PC-9 (cell line): Measurements from ENCODE around the gene B3GNT7. TPM values are rescaled to one million over a fixed set of nuclear protein-coding genes. Genes with fewer than 3 reads are reported as not detected.

Source experiments
- BruUV-seq: library from RNA; stranded (reverse); fragments of 400-500 nt; replicated peaks from 2 replicates; lab custom pipeline; 2021; lab: Mats Ljungman, UMichigan
- CTCF ChIA-PET: fragments of 300-600 bp; sonication (Branson Sonifier 250); formaldehyde crosslinking; loops from one replicate; lab custom pipeline; 2022; ENCODE audit warnings: antibody characterized with exemption; lab: Charles Lee
- POLR2A ChIA-PET: fragments of 300-600 bp; sonication (Branson Sonifier 250); formaldehyde crosslinking; loops from one replicate; lab custom pipeline; 2022; ENCODE audit warnings: antibody characterized with exemption; ENCODE audit not compliant: unreplicated experiment; lab: Charles Lee
- DNase-seq, 2 experiments: peaks; one replicate each; pipeline versions ENCODE4 v3.0.0 to v3.0.0-alpha.2; 2015 to 2022; ENCODE audit warnings: mixed read lengths in 1 of 2
- H2AFZ ChIP-seq: fragments of 200-600 bp; sonication (generic); 2 replicates; pipeline ENCODE4 v1.8.1; 2017; ENCODE audit warnings: antibody characterized with exemption
- H3F3A ChIP-seq: fragments of 200-600 bp; sonication (generic); 2 replicates; pipeline ENCODE4 v1.8.1; 2017; ENCODE audit warnings: antibody characterized with exemption, mild to moderate bottlenecking, low read depth; ENCODE audit not compliant: insufficient read depth
- H3K27ac ChIP-seq: fragments of 200-600 bp; sonication (generic); 2 replicates; pipeline ENCODE4 v1.6.1; 2016; ENCODE audit warnings: mixed run types
- H3K27me3 ChIP-seq: fragments of 200-600 bp; sonication (generic); 2 replicates; pipeline ENCODE4 v1.6.1; 2016; ENCODE audit warnings: low read depth, mixed run types; ENCODE audit not compliant: insufficient read depth
- H3K36me3 ChIP-seq: fragments of 200-600 bp; sonication (generic); 2 replicates; pipeline ENCODE4 v1.6.1; 2016; ENCODE audit warnings: low read depth, mixed run types
- H3K4me1 ChIP-seq: fragments of 200-600 bp; sonication (generic); replicated peaks from 2 replicates; pipeline ENCODE4 v1.6.1; 2016; ENCODE audit warnings: mixed run types; ENCODE audit not compliant: insufficient read depth
- H3K4me2 ChIP-seq: fragments of 200-600 bp; sonication (generic); 2 replicates; pipeline ENCODE4 v1.6.1; 2017; ENCODE audit warnings: mixed run types
- H3K4me3 ChIP-seq: fragments of 200-600 bp; sonication (generic); 2 replicates; pipeline ENCODE4 v1.6.1; 2016; ENCODE audit warnings: mixed run types
- H3K79me2 ChIP-seq: fragments of 200-600 bp; sonication (generic); 2 replicates; pipeline ENCODE4 v1.6.1; 2017; ENCODE audit warnings: low read depth, mixed run types
- H3K9me2 ChIP-seq: fragments of 200-600 bp; sonication (generic); 2 replicates; pipeline ENCODE4 v1.8.1; 2017; ENCODE audit warnings: mild to moderate bottlenecking; ENCODE audit not compliant: insufficient read depth
- H3K9me3 ChIP-seq: fragments of 200-600 bp; sonication (generic); 2 replicates; pipeline ENCODE4 v1.8.1; 2016; ENCODE audit warnings: low read depth; ENCODE audit not compliant: insufficient read depth
- H4K20me1 ChIP-seq: fragments of 200-600 bp; sonication (generic); 2 replicates; pipeline ENCODE4 v1.8.1; 2017; ENCODE audit not compliant: insufficient read depth
- EZH2 ChIP-seq: fragments of 200-600 bp; sonication (generic); IDR thresholded peaks from 2 replicates; pipeline ENCODE4 v1.8.0; 2017; ENCODE audit warnings: antibody characterized with exemption, low read depth
- intact Hi-C: fragments of 100-400 bp; cut with micrococcal nuclease; formaldehyde crosslinking; loops from one replicate; pipeline ENCODE4 v1.10.0; 2022; ENCODE audit not compliant: unreplicated experiment
- total RNA-seq: library from RNA; stranded (reverse); gene quantifications from 2 replicates; pipeline ENCODE4 v1.2.3, GENCODE V29; 2021
- TF ChIP-seq, protein P1 (sequence below): fragments of 200-600 bp; sonication (generic); conservative IDR thresholded peaks from 2 replicates; pipeline ENCODE4 v1.6.1; 2017; ENCODE audit warnings: mixed run types, antibody characterized with exemption, mild to moderate bottlenecking, moderate library complexity

B3GNT7 gene
- total RNA-seq, 1 experiment from 2014 or later = 14.0 TPM

DNA sequence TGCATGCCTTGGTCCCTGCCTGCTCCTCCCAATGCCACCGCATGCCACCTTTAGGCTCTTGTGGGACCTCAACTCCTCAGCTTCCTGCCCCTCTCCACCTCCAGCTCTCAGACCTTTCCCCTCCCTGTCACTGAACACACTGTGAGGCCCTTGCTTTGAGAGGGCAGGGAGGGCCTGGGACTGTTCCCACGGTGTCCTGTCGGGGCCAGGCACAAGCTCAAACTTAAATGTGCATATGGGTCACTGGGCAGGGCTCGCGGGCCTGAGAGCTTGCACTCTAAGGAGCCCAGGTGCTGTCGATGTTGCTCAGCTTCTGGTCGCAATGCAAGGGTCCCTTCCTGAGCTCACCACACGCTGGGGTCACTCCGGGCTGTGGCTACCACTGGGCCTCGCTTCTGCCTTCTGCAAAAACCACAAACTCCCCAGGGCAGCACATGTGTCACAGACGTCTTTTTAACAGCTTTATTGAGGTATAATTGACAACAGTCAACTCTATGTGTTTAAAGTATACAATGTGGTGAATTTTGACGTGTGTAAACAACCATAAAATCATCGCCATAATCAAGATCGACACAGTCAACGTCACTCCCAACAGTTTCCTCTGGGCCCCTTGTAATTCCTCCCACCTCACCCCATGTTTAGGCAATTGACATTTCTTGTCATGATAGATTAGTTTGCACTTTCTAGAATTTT is 11.9 kb upstream of the B3GNT7 start:
- no peak for DNase-seq
- CTCF ChIA-PET = no interaction called here
- Histone ChIP-seq H3K9me2 (no peaks in the 10 kb centered on the region), H2AFZ (no peak overlapping the region), H3K27me3 (no peaks in the 10 kb centered on the region), H3K79me2 (no peaks in the 10 kb centered on the region), H3K27ac (no peak overlapping the region), H3K36me3 (no peaks in the 10 kb centered on the region), H3K4me2 (no peak overlapping the region), H3K4me1 (peaks cover 39% of the 10 kb centered on the region), H4K20me1 (no peaks in the 10 kb centered on the region), H3K4me3 (no peak overlapping the region), H3F3A (peaks cover 9% of the 10 kb centered on the region; the same call in 1 of the 2 replicates), H3K9me3 (no peaks in the 10 kb centered on the region; the same call in 1 of the 2 replicates)
- TF ChIP-seq EZH2 = no peak
- TF ChIP-seq, protein P1, sequence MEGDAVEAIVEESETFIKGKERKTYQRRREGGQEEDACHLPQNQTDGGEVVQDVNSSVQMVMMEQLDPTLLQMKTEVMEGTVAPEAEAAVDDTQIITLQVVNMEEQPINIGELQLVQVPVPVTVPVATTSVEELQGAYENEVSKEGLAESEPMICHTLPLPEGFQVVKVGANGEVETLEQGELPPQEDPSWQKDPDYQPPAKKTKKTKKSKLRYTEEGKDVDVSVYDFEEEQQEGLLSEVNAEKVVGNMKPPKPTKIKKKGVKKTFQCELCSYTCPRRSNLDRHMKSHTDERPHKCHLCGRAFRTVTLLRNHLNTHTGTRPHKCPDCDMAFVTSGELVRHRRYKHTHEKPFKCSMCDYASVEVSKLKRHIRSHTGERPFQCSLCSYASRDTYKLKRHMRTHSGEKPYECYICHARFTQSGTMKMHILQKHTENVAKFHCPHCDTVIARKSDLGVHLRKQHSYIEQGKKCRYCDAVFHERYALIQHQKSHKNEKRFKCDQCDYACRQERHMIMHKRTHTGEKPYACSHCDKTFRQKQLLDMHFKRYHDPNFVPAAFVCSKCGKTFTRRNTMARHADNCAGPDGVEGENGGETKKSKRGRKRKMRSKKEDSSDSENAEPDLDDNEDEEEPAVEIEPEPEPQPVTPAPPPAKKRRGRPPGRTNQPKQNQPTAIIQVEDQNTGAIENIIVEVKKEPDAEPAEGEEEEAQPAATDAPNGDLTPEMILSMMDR = no peak
- intact Hi-C loops = no loop called here
- BruUV-seq = no TSS peak
- POLR2A ChIA-PET = no interaction called here

GRCh38 chr2:231384109-231384435 is 11.4 kb upstream of the B3GNT7 start:
- ChIA-PET CTCF (no interaction called here), POLR2A (no interaction called here)
- no peak for DNase-seq
- Histone ChIP-seq H3K36me3 (no peaks in the 10 kb centered on the region), H2AFZ (no peak overlapping the region), H3K9me2 (no peaks in the 10 kb centered on the region), H3K79me2 (no peaks in the 10 kb centered on the region), H3K27ac (no peak overlapping the region), H3F3A (peaks cover 4% of the 10 kb centered on the region; the same call in 1 of the 2 replicates), H3K9me3 (no peaks in the 10 kb centered on the region; the same call in 1 of the 2 replicates), H3K27me3 (no peaks in the 10 kb centered on the region), H4K20me1 (no peaks in the 10 kb centered on the region), H3K4me1 (peaks cover 35% of the 10 kb centered on the region), H3K4me3 (no peak overlapping the region), H3K4me2 (no peak overlapping the region)
- TF ChIP-seq, protein P1 = no peak
- intact Hi-C loops = no loop called here
- no TSS peak for BruUV-seq

DNA sequence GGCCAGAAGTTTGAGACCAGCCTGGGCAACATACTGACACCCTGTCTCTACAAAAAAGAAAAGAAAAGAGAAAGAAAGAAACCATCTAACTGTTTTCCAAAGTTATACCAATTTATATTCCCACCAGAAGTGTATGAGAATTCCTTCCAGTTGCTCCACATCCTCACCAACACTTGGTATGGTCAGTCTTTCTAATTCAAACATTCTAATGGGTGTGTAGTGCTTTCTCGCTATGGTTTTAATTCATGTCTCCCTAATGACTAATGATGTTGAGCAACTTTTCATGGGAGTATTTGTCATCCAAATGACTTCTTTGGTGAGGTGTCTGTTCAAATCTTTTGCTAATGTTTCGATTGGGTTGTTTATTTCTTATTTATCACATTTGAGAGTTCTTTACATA is 10.5 kb upstream of the B3GNT7 start:
- Histone ChIP-seq H3K36me3 (no peaks in the 10 kb centered on the region), H3K4me3 (no peak overlapping the region), H3K79me2 (no peaks in the 10 kb centered on the region), H3K4me2 (no peak overlapping the region), H2AFZ (no peak overlapping the region), H3K4me1 (peaks cover 26% of the 10 kb centered on the region), H3K27me3 (no peaks in the 10 kb centered on the region), H3K9me3 (no peaks in the 10 kb centered on the region; the same call in 1 of the 2 replicates), H3K27ac (no peak overlapping the region), H3F3A (peaks cover 4% of the 10 kb centered on the region; the same call in 1 of the 2 replicates), H4K20me1 (no peaks in the 10 kb centered on the region), H3K9me2 (no peaks in the 10 kb centered on the region)
- POLR2A ChIA-PET = no interaction called here
- intact Hi-C loops = no loop called here
- no TSS peak for BruUV-seq
- DNase-seq = no peak
- CTCF ChIA-PET = no interaction called here
- no peak for TF ChIP-seq EZH2
- TF ChIP-seq, protein P1 = no peak
